Stimulated activated CD8-positive, alpha-beta memory T cell treated with anti-CD3 and anti-CD28 coated beads, Interleukin-7, amount 100 ng/mL, for 1 hour (primary cell): ENCODE measurements around the gene NCKAP1.

ENCODE experiments used
- DNase-seq, 2 donors: peaks; one replicate each; pipeline ENCODE4 v3.0.0-alpha.2; 2020; ENCODE audit warnings: low read depth in 2 of 2

The NCKAP1 gene

DNA sequence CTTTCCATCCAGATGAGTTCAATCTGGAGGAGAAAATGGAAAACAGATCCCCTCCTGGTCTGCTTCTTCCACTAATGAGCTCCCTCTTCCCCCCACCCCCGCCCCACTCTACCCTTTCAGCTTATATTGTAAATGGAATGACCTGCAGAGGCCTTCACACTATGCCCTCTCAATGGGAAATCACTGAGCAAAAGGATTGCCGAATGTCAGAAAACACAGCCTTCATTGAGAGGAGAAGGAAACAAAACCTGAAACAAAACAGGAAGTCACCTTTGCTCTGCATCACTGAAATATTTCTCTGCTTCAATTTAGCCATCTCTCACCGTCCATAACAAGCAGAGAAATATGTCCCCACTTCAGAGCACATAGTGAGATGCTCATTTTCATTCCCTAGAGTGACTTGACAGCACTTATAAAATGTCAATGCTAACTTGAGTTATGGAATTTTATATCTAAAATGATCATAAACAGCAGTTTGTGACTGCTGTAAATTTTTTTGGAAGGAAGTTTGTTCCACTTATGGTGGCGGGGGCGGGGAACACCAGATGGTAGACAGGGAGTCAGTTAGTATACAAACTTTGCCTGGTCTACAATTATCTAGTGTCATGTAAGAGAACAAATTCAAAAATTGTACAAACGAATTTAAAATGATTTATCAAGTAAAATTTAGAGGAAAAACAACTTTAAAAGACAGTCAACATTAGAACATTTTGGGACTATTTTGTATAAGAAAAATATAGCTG is 170.0 kb downstream of the NCKAP1 start:
- DNase-seq, result no peak

- no peak for DNase-seq
Measured at GRCh38 chr2:182867426-182868053, 170.7 kb downstream of the NCKAP1 start.

DNA sequence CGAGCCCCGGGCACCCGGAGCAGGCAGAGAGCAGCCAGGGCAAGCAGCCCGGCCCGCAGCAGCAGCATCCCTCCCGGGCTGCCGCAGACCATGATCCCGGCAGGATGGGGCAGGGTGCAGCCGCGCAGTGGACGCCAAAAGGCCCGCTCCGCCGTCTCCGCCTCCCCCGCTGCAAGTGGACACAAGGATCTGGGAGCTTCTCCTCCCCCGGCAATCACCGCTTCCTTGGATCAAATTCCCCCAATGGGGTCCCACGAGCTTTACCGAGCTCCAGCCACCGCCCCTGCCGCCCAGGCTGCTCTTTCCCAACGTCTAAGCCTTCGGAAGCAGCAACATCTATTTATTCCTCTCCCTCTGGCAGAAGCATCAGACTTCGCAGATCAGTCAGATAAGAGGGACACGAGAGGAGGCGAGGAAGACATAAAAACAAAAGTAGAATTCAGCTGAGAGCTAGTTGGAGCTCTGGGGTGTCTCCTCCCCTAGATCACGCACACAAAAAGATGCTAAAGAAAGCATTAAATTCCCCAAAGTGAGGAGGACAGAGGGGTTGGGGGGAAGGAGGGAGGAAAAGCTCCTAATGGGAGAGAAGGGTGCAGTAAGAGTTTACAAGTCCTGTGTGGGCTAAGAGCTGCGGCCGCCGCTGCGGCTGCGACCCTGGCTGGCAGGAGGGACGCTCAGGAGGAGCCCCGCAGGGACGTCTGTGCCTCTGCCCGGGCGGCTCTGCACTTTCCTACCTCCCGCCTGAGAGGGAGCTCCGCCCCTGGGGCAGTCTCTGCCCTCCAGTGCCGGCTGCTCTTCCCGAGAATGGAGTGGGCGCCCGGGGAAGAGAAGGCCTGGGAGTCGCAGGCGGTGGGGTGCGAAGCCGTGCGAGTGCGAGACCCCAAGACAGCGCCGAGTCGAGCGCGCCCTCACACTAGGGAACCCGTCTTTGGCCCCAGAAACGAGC is 171.5 kb downstream of the NCKAP1 start, which contains the start of gene FRZB:
TSS of gene FRZB (minus strand) at position 177 of the 946 bp plus-strand sequence. CDS start at position 92, 85 bp downstream.
- DNase-seq, result no peak

GRCh38 chr2:182866095-182866460 is 172.2 kb downstream of the NCKAP1 start:
- no peak for DNase-seq

- no peak for DNase-seq
Measured at GRCh38 chr2:182864949-182865570, 173.2 kb downstream of the NCKAP1 start.

DNA sequence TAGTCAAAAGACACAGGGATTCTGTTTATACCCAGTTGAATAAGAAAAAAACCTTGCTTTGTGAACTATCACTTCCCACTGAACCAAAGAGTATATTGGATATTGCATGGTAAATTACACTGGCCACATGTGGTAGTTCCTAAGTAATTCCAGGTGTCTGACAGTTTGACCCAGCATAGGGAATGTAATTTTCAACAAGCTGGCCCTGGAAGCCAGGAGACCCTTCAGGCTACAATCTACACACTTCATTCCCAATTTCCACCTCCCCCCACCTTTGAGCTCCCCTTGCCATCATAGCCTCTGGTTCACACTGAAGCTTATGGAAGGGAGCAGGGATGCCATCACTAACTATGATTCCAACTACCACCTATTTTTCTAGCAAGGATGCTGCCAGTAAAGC is 174.6 kb downstream of the NCKAP1 start:
- no peak for DNase-seq

GRCh38 chr2:182862091-182862490 is 176.2 kb downstream of the NCKAP1 start:
- DNase-seq, result no peak

DNA sequence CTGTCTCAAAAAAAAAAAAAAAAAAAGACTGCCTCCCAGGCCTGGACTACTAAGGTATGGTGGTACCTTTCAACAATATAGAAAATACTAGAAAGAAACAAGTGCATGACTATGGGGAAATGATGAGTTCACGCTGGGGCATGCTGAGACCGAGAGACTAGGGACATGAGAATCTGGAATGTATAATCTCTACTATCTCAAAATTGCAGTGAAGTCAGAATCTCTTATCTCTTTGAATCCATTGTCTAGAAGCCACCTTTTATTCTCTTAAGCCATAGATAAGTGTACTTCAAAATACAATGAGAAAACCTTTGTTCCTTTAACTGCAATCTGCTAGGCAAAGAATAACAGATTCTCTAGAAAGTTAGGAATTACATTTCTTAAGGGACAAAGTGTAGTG is 177.4 kb downstream of the NCKAP1 start:
- no peak for DNase-seq
